Thyroid gland (tissue), 4 donors: ENCODE measurements around the gene AVPR1B.

Experiments used
- POLR2A ChIP-seq, 2 donors: fragments of 450-650 bp; IDR thresholded peaks; one replicate each; pipeline ENCODE4 v1.6.1; 2017; ENCODE audit warnings: antibody characterized with exemption in 2 of 2, mild to moderate bottlenecking in 2 of 2, moderate library complexity in 1 of 2
- TF ChIP-seq, protein P1 (sequence below), 6 experiments: fragments of 200-600 bp in 3 of 6; fragments of 450-650 bp in 3 of 6; sonication (generic) in 3 of 6; IDR thresholded peaks; one replicate each; pipeline ENCODE4 v1.5.1; 2016 to 2019; ENCODE audit warnings: antibody characterized with exemption in 6 of 6, mild to moderate bottlenecking in 2 of 6, inconsistent platforms in 1 of 6, moderate library complexity in 1 of 6

DNA sequence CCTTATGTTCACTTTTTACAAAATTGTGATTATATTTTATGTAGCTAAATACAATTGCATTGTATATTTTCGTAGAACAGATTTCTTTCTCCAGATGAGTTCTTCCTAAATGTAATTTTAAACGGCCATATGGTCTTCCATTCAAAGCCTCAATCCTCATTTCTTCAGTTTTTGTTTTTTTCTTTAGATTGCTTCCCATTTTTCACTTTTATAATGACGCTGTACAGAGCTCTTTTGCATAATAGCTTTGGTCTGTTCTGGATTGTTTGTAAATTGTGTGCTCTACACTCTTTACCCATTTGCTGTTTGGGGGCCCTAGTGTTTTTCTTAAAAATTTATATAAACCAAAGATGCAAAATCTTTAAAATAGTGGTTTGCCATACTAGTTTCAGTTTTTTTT is 27.8 kb downstream of the AVPR1B start:
- TF ChIP-seq, protein P1, sequence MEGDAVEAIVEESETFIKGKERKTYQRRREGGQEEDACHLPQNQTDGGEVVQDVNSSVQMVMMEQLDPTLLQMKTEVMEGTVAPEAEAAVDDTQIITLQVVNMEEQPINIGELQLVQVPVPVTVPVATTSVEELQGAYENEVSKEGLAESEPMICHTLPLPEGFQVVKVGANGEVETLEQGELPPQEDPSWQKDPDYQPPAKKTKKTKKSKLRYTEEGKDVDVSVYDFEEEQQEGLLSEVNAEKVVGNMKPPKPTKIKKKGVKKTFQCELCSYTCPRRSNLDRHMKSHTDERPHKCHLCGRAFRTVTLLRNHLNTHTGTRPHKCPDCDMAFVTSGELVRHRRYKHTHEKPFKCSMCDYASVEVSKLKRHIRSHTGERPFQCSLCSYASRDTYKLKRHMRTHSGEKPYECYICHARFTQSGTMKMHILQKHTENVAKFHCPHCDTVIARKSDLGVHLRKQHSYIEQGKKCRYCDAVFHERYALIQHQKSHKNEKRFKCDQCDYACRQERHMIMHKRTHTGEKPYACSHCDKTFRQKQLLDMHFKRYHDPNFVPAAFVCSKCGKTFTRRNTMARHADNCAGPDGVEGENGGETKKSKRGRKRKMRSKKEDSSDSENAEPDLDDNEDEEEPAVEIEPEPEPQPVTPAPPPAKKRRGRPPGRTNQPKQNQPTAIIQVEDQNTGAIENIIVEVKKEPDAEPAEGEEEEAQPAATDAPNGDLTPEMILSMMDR (IDR thresholded peaks at IDR 0.05): no peak
- no peak for TF ChIP-seq POLR2A (IDR thresholded peaks at IDR 0.05)
